Measurements from ENCODE around the gene ELK3.
A peak's percentile ranks its signal among the peaks of the same experiment; 100 is the strongest.

DNA sequence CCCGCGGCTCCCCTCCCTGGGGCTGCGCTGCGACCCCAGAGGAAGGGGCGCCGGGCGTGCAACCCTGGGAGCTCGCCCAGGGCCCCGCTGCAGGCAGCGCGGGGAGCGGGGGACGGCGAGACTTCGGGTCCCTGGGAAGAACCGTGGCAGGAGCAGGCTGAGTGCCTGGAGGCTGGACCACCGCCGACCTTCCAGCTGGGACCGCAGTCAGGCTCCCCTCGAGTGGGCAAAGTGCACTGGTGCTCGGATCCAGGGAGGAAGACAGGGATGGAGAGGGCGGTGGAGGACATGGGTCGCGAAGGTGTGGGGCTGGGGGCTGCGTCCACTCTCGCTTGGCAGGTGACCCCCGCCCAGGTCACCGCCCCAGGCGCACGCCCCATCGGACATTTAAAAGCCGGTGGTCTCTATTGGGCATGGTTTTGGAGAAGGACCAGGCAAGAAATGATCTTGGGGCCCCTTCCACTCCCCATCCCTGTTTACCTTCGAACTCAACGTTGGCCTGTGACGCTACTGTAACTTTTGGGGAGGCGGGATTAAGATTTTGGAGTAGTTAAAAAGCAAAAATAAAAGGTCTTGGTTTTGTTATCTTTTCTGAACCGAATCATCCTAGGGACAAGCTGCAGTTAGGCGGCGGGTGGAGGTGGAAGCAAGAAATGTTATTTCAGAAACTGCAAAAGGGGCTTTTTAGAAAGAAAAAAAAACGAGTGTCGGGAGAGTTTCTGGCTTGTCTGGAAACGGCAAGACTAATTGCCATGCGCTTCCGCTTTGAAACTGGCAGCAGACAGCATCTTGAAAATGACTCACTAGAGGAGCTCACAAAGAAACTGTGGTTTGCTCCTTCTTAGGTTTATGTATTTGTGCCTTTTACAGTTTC is 1.0 kb downstream of the ELK3 start:
- TF ChIP-seq EP300 (IDR thresholded peaks at IDR 0.05; ENCODE audit: borderline replicate concordance) (no peak), YY1 (IDR thresholded peaks at IDR 0.05; ENCODE audit: low read depth) (no peak), FOXM1 (IDR thresholded peaks at IDR 0.05; ENCODE audit: borderline replicate concordance, low read depth) (no peak), RAD21 (IDR thresholded peaks at IDR 0.05; ENCODE audit: low read depth) (no peak), TEAD4 (IDR thresholded peaks at IDR 0.05) (no peak), TAF1 (IDR thresholded peaks at IDR 0.05; ENCODE audit: low read depth) (no peak), ZBTB7A (IDR thresholded peaks at IDR 0.05; ENCODE audit: low read depth) (peak; percentile 70; the same call in 1 of the 2 replicates), EGR1 (IDR thresholded peaks at IDR 0.05) (no peak), NFIC (IDR thresholded peaks at IDR 0.05) (no peak)
- TF ChIP-seq, protein P1, sequence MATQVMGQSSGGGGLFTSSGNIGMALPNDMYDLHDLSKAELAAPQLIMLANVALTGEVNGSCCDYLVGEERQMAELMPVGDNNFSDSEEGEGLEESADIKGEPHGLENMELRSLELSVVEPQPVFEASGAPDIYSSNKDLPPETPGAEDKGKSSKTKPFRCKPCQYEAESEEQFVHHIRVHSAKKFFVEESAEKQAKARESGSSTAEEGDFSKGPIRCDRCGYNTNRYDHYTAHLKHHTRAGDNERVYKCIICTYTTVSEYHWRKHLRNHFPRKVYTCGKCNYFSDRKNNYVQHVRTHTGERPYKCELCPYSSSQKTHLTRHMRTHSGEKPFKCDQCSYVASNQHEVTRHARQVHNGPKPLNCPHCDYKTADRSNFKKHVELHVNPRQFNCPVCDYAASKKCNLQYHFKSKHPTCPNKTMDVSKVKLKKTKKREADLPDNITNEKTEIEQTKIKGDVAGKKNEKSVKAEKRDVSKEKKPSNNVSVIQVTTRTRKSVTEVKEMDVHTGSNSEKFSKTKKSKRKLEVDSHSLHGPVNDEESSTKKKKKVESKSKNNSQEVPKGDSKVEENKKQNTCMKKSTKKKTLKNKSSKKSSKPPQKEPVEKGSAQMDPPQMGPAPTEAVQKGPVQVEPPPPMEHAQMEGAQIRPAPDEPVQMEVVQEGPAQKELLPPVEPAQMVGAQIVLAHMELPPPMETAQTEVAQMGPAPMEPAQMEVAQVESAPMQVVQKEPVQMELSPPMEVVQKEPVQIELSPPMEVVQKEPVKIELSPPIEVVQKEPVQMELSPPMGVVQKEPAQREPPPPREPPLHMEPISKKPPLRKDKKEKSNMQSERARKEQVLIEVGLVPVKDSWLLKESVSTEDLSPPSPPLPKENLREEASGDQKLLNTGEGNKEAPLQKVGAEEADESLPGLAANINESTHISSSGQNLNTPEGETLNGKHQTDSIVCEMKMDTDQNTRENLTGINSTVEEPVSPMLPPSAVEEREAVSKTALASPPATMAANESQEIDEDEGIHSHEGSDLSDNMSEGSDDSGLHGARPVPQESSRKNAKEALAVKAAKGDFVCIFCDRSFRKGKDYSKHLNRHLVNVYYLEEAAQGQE (IDR thresholded peaks at IDR 0.05; ENCODE audit: low read depth) = no peak
- TF ChIP-seq, protein P2, sequence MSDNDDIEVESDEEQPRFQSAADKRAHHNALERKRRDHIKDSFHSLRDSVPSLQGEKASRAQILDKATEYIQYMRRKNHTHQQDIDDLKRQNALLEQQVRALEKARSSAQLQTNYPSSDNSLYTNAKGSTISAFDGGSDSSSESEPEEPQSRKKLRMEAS (IDR thresholded peaks at IDR 0.05) = no peak; the same call in 1 of the 2 replicates
- TF ChIP-seq, protein P3, sequence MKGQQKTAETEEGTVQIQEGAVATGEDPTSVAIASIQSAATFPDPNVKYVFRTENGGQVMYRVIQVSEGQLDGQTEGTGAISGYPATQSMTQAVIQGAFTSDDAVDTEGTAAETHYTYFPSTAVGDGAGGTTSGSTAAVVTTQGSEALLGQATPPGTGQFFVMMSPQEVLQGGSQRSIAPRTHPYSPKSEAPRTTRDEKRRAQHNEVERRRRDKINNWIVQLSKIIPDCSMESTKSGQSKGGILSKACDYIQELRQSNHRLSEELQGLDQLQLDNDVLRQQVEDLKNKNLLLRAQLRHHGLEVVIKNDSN (IDR thresholded peaks at IDR 0.05) = no peak

All from Ishikawa (cell line).